NCI-H748 (cell line): ENCODE measurements around the gene TBX10.
"Not testable (repeated sequence)": the region's sequence is repeated elsewhere in the genome, so short reads cannot be mapped to it uniquely, and the experiment has no call there.

Experiments
- DNase-seq: peaks from one replicate; lab custom pipeline; 2025; ENCODE audit not compliant: unreplicated experiment; lab: John Stamatoyannopoulos, UW

TBX10 gene

GRCh38 chr11:67632175-67632981, 7.2 kb downstream of the TBX10 start:
- no peak for DNase-seq

GRCh38 chr11:67631853-67632174, 7.7 kb downstream of the TBX10 start:
- DNase-seq: no peak

GRCh38 chr11:67631411-67631810, 8.2 kb downstream of the TBX10 start:
- DNase-seq: no peak

GRCh38 chr11:67630943-67631331, 8.6 kb downstream of the TBX10 start:
- no peak for DNase-seq

GRCh38 chr11:67630228-67630942, 9.2 kb downstream of the TBX10 start:
- peak; percentile 97 for DNase-seq

- DNase-seq: peak; percentile 85
Measured at GRCh38 chr11:67629386-67630227, 10.0 kb downstream of the TBX10 start, which contains the start of gene NUDT8. TSS of gene NUDT8 (minus strand) at chr11:67629937. CDS start at chr11:67629911, 26 bp downstream.

GRCh38 chr11:67628710-67629385, 10.7 kb downstream of the TBX10 start:
- no peak for DNase-seq

GRCh38 chr11:67627812-67628624, 11.5 kb downstream of the TBX10 start:
- no peak for DNase-seq

- no peak for DNase-seq
Measured at GRCh38 chr11:67627441-67627811, 12.1 kb downstream of the TBX10 start.

- DNase-seq: no peak
Measured at GRCh38 chr11:67626970-67627369, 12.6 kb downstream of the TBX10 start.

- DNase-seq: not testable (repeated sequence)
Measured at GRCh38 chr11:67626131-67626833, 13.3 kb downstream of the TBX10 start.

GRCh38 chr11:67623795-67624194, 15.8 kb downstream of the TBX10 start:
- DNase-seq: not testable (repeated sequence)

- not testable (repeated sequence) for DNase-seq
Measured at GRCh38 chr11:67622905-67623304, 16.7 kb downstream of the TBX10 start.

GRCh38 chr11:67621928-67622327, 17.6 kb downstream of the TBX10 start:
- DNase-seq: not testable (repeated sequence)

GRCh38 chr11:67620621-67621020, 18.9 kb downstream of the TBX10 start:
- peak; percentile 65 for DNase-seq

GRCh38 chr11:67619683-67620618, 19.6 kb downstream of the TBX10 start:
- DNase-seq: peak; percentile 70

GRCh38 chr11:67618901-67619659, 20.5 kb downstream of the TBX10 start:
- not testable (repeated sequence) for DNase-seq
